ENCODE data around the gene CEP131.

CEP131 gene

GRCh38 chr17:81222906-81223761 lies at the start of gene CEP131:
TSS of gene CEP131 (minus strand) at chr17:81222965. CDS start at chr17:81220056, 2,909 bp downstream.
- peak; percentile 99 for DNase-seq

DNA sequence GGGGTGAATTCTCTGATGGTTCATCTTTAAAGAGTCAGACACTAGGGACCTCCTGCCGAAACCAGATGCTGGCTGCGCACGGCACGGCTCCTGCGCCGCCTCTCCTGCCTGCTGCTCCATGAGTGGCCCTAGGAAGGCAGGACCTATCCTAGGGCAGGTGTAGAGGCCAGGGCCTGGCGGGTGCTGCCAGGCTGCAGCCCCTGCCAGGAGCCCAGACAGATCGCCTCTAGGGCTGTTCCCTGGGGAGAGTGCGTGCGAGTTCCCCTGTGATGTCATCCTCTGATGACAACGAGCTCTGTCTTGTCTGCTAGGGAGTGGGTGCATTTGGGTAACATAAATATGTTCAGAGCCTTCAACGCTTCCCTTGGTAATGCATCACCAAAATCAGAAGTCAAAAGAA lies 48.5 kb upstream of the CEP131 start:
- DNase-seq = no peak

DNA sequence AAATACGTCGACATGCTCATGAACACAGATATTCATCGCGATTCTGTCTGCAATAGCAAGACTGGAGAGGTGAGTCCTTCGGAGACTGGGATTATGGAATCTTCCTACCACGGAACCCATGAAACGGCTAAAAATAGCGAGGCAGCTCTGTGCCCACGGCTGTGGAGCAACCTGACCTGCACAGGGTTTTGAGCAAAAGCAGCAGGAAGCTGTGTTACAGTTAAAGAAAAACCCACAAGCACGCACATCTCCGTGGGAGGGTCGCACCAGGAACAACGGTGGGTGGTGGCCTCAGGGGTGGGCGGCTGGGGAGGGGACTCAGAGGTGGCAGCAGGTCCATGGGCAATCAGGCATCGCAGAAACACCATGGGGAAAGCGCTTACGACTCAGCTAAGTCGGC lies 47.5 kb upstream of the CEP131 start:
- DNase-seq = no peak

- DNase-seq = no peak
Observed at GRCh38 chr17:81267390-81268067, 44.8 kb upstream of the CEP131 start.

GRCh38 chr17:81265576-81265975 lies 42.8 kb upstream of the CEP131 start:
- DNase-seq = no peak

GRCh38 chr17:81264640-81265039 lies 41.9 kb upstream of the CEP131 start:
- no peak for DNase-seq

GRCh38 chr17:81263371-81264181 lies 40.8 kb upstream of the CEP131 start:
- no peak for DNase-seq

- DNase-seq = no peak
Observed at GRCh38 chr17:81261582-81262336, 39.0 kb upstream of the CEP131 start.

DNA sequence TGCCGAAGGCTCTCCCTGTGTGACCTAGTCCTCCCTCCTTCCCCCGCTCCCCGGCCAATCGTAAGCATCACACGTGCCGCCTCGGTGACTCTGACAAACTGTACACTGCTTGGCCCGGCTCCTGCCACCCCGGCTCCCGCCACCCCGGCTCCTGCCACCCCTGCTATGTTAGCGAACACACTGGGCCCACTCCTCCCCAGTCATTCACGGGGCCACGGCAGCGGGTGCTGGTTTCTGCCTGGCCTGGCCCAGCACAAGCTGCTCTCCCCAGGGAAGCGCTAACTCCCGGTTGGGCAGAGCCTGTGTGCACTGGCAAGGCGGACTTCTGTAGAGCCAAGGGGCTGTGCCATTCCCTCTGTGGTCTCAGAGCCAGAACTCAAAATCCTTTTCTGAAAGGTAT lies 38.3 kb upstream of the CEP131 start:
- no peak for DNase-seq

DNA sequence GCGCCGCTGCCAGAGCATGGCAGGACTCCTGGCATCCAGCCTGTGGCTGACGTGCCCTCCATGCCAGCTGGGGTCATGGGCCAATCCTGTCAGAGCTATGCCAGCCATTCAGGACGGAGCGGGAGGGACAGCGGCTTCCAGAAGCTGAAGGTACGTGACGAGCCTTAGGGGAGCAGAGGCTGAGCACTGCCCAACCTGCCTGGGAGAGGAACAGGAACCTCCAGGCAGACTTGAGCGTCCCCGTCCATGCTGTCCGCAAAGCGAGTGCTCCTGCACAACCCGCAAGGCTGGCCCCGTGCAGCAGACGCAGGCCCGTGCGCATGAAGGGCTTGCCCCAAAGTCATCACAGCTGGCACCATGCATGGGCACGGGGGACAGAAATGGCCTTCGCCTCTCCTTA lies 37.9 kb upstream of the CEP131 start:
- no peak for DNase-seq

GRCh38 chr17:81260171-81260570 lies 37.4 kb upstream of the CEP131 start:
- no peak for DNase-seq

DNA sequence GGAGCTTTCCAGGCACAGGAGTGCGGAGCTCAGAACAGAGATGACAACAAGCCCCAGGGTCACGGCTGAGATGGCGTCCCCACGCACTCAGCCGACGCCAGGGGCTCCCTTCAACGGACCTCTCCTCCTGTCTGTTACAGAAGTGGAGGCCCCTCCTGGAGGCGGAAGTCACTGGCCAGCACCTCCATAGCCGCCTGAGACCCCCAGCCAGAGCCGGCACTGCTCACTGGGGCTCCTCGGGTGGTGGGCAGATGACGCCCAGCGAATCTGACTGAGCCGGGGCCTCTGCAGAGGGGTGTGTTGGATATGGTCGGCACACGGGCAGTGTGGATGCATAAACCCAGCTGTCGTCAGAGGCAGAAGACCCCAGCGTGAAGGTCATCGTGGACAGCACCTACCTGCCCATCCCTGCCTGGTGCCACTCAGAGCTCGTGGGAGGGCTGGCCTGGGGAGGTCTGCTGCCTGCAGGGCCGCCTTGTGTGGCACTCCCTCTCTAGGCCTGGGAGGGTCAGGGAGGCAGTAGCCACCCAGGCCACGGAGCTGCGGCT lies 36.4 kb upstream of the CEP131 start:
- DNase-seq = no peak

DNA sequence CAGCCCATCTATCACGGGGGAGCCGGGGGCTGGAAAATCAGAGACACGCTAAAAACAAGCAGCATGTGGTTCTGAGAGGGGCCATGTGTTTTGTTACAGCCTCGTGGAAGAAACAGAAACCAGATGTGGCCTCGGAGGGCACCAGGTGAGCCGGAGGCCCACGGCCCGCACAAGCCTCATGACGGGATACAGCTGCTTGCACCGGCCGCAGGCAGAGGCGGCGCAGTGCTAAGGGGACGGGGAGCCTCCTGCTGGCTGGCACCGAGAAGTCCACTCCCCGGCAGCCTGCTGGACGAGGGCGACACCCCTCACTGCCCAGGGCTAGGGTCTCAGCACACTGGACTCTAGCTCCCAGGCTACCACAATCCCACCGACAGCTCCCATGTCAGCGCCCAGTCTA lies 35.5 kb upstream of the CEP131 start:
- DNase-seq = no peak

- no peak for DNase-seq
Observed at GRCh38 chr17:81257533-81257932, 34.8 kb upstream of the CEP131 start.

DNA sequence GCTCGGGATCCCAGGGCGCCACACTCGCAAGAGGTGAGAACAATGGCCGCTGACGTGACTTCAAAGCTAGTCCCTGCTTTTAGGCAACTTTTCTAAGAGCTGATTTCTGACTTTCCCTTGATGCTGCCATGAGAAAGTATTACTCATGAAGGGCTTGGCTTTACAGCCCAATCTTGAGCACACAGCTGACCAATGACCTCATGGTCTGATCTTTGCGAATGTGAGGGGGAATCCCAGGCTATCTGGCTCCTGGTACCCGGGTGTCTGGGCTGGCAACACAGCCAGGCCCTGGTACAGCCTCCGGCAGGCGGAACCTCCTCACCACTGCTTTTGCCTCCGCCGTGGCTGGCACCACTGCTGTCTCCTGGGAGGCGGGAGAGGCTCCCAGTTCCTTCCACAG lies 33.9 kb upstream of the CEP131 start:
- DNase-seq = no peak

DNA sequence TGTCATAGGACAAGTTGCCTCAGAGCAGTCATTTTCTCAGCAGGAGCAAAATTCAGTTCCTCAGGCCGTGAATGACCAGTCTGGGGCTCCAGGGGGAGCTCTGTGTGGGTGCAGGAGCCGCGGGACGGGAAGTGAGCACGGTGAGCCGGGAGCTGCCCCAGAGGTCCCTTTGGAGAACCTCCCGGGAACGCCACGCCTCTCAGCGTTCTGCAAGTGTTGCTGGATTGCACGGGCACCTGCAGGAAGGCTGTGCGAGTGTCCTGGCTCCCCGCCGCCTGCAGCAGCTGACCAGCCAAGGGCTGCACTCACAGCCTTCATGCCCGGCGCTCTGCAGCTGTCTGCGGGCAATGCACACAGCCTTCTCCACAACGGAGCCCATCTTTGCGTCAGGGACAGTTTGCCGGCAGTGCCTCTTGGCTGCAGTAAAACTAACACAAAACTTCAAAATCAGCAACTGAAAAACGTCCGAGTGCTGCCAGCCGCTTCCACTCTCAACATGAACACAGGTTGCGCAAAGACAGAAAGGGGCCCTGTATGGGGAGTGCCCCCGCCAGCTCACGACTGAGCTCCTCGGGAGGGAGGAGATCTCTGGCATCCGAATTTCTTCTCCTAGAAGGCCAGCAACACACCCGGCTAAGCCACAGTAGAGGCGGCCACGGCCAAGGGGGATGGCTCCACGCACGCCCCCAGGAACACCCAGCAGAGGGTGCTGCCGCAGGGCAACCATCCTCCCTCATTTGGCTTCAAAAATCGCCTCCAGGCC lies 32.4 kb upstream of the CEP131 start:
- no peak for DNase-seq

- peak; percentile 74 for DNase-seq
Observed at GRCh38 chr17:81253358-81254131, 30.8 kb upstream of the CEP131 start.

GRCh38 chr17:81252987-81253329 lies 30.2 kb upstream of the CEP131 start:
- no peak for DNase-seq

DNA sequence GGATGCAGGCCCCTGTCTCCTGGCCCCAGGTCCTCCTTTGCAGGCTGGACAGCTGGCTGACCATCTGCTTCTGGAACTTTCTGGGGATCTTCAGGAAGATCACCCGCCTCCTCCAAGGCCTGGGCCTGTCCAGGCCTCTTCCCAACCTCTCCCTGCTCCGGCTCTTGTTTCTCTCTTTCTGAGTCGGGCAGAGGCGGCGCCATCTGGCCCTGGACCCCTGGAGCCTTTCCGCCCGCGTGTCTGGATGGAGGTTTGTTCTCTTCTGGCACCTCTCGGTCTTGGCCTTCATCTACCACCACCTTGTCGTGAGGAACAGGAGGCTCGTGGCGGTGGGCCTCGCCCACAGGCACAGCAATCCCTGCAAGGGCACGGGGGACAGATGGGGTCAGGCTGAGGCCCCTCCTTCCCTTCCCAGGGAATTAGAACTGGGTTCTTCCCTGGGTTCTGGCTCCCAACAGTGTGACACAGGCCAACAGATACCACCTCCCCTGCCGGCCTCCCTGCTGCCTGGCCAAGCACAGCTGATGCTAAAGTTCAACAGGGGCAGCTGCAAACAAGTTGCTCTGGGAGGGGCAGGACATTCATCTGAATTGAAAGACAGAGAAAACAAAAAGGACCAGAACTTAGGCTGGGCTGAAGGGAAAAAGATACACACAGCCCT lies 29.7 kb upstream of the CEP131 start:
- no peak for DNase-seq

- DNase-seq = no peak
Observed at GRCh38 chr17:81251709-81252301, 29.0 kb upstream of the CEP131 start.
